ENCODE data around the gene PRRG2. TPM values are rescaled to one million over a fixed set of nuclear protein-coding genes. Genes with fewer than 3 reads are reported as not detected.
A peak's percentile ranks its signal among the peaks of the same experiment; 100 is the strongest.

Gene PRRG2
- total and polyA plus RNA-seq, 9 of the 15 experiments (the other 6 are each of a cell fraction or from before 2014, with no cell fraction given): 0.06 to 1.1 (median 0.33) TPM

GRCh38 chr19:49590971-49591730 is 10.0 kb downstream of the PRRG2 start, which contains the start of gene PRR12 (continued):
- TF ChIP-seq HDGF (IDR thresholded peaks at IDR 0.05) (no peak), HMBOX1 (IDR thresholded peaks at IDR 0.05) (no peak), PHF8 (IDR thresholded peaks at IDR 0.05; ENCODE audit: borderline replicate concordance, low read length) (peak; percentile 21; the same call in 1 of the 2 replicates), CAMTA2 (CRISPR knock-in tag; conservative IDR thresholded peaks at IDR 0.05) (no peak), ZNF384 (IDR thresholded peaks at IDR 0.05; ENCODE audit: low read depth, low read length) (peak; percentile 98), KDM1A (IDR thresholded peaks at IDR 0.05) (0 out of 4 replicates have a peak, but pooled peaks of 1 of the 2 experiments have one; percentile 61), MECOM (CRISPR knock-in tag; IDR thresholded peaks at IDR 0.05) (no peak), EP300 (IDR thresholded peaks at IDR 0.05; ENCODE audit: low read length) (peak; percentile 7; the same call in 1 of the 2 replicates), ZNF347 (CRISPR knock-in tag; IDR thresholded peaks at IDR 0.05; ENCODE audit: low read depth) (no peak), ZBTB9 (CRISPR knock-in tag; IDR thresholded peaks at IDR 0.05) (no peak), ZNF217 (CRISPR knock-in tag; IDR thresholded peaks at IDR 0.05) (no peak), POU5F1 (IDR thresholded peaks at IDR 0.05; ENCODE audit: borderline replicate concordance, low read depth, low read length, partially characterized antibody) (no peak), RFX1 (IDR thresholded peaks at IDR 0.05) (no peak), ZBTB12 (CRISPR knock-in tag; IDR thresholded peaks at IDR 0.05) (no peak), HINFP (tag; conservative IDR thresholded peaks at IDR 0.05; ENCODE audit: low read depth) (no peak), XRCC3 (IDR thresholded peaks at IDR 0.05) (no peak), ZNF444 (CRISPR knock-in tag; IDR thresholded peaks at IDR 0.05) (peak; percentile 71), ZNF408 (CRISPR knock-in tag; IDR thresholded peaks at IDR 0.05; ENCODE audit: low read depth) (no peak), HMGXB4 (CRISPR knock-in tag; IDR thresholded peaks at IDR 0.05) (0 out of 2 replicates have a peak, but pooled peaks have one; percentile 2), ZNF263 (CRISPR knock-in tag; IDR thresholded peaks at IDR 0.05; ENCODE audit: borderline replicate concordance) (0 out of 2 replicates have a peak, but pooled peaks have one; percentile 21), THAP7 (CRISPR knock-in tag; IDR thresholded peaks at IDR 0.05) (no peak), HLTF (IDR thresholded peaks at IDR 0.05) (no peak)
